Testis (tissue), 2 donors: Measurements from ENCODE around the gene MAP3K9.

Experiments used
- CTCF ChIP-seq, 3 experiments: fragments of 450-650 bp in 2 of 3; fragments of 200-600 bp in 1 of 3; sonication (generic) in 1 of 3; IDR thresholded peaks; one replicate each; pipeline ENCODE4 v1.5.1; 2016 to 2019; ENCODE audit warnings: antibody characterized with exemption in 3 of 3, mild to moderate bottlenecking in 2 of 3, moderate library complexity in 1 of 3
- POLR2A ChIP-seq: fragments of 450-650 bp; IDR thresholded peaks from one replicate; pipeline ENCODE4 v1.6.1; 2017; ENCODE audit warnings: antibody characterized with exemption, mild to moderate bottlenecking, moderate library complexity

GRCh38 chr14:70724110-70724509 is 85.2 kb downstream of the MAP3K9 start:
- TF ChIP-seq POLR2A (no peak), CTCF (IDR thresholded peaks at IDR 0.05) (no peak)
